WTC11 (cell line): Measurements from ENCODE around the gene PLCL2.

Source experiments
- AFF4 ChIP-seq: sonication (generic); formaldehyde crosslinking; IDR thresholded peaks from 2 replicates; pipeline ENCODE4 v1.8.1; 2023; ENCODE audit warnings: mild to moderate bottlenecking, missing genetic modification reagents, borderline replicate concordance
- ATF1 ChIP-seq: sonication (generic); formaldehyde crosslinking; IDR thresholded peaks from 2 replicates; pipeline ENCODE4 v1.8.1; 2023; ENCODE audit warnings: mild to moderate bottlenecking, moderate library complexity, missing genetic modification reagents
- ATF2 ChIP-seq: sonication (generic); formaldehyde crosslinking; IDR thresholded peaks from 2 replicates; pipeline ENCODE4 v1.8.1; 2022; ENCODE audit warnings: low read depth, missing genetic modification reagents, borderline replicate concordance
- CTCF ChIP-seq: fragments of 200-600 bp; IDR thresholded peaks from 2 replicates; pipeline ENCODE4 v1.8.0; 2022; ENCODE audit warnings: antibody characterized with exemption
- MAX ChIP-seq: sonication (generic); formaldehyde crosslinking; IDR thresholded peaks from 2 replicates; pipeline ENCODE4 v1.8.0; 2022; ENCODE audit warnings: mild to moderate bottlenecking, missing genetic modification reagents
- NR2C2 ChIP-seq: sonication (generic); formaldehyde crosslinking; IDR thresholded peaks from 2 replicates; pipeline ENCODE4 v1.8.0; 2022; ENCODE audit warnings: mild to moderate bottlenecking, missing genetic modification reagents
- SP1 ChIP-seq: sonication (generic); formaldehyde crosslinking; conservative IDR thresholded peaks from 2 replicates; pipeline ENCODE4 v1.8.1; 2022; ENCODE audit warnings: missing genetic modification reagents

- TF ChIP-seq ATF1 (CRISPR knock-in tag) (no peak), MAX (CRISPR knock-in tag) (no peak), CTCF (no peak), AFF4 (CRISPR knock-in tag) (no peak), ATF2 (CRISPR knock-in tag) (no peak), SP1 (CRISPR knock-in tag) (no peak), NR2C2 (CRISPR knock-in tag) (no peak)
These were observed 238.0 kb downstream of the PLCL2 start for GRCh38 chr3:17122758-17123157.
